ENCODE results near the gene KCNN4. TPM values are rescaled to one million over a fixed set of nuclear protein-coding genes. Genes with fewer than 3 reads are reported as not detected.

KCNN4 gene
- total RNA-seq, 6 experiments from 2014 or later: 0.18 to 1.4 (median 0.27) TPM; not detected in 1

- intact Hi-C loops (cut with DNase I): no loop called here
- Histone ChIP-seq H3K4me1 (no peaks in the 10 kb centered on the region), H3K9me3 (no peaks in the 10 kb centered on the region), H3K4me3 (no peak overlapping the region), H3K27me3 (no peaks in the 10 kb centered on the region), H3K36me3 (no peaks in the 10 kb centered on the region), H3K27ac (no peak overlapping the region)
- ATAC-seq: no peak
- no peak for DNase-seq
- TF ChIP-seq POLR2A (IDR thresholded peaks at IDR 0.05): no peak
- TF ChIP-seq CTCF (IDR thresholded peaks at IDR 0.05): no peak
- WGBS (ENCODE audit: insufficient coverage, low coverage, low lambda C conversion rate, missing lambda C conversion rate): 10% methylated on average over 3 of the region's 3 CpGs
These were observed 9.8 kb upstream of the KCNN4 start for GRCh38 chr19:43790587-43790986.

- Histone ChIP-seq H3K4me3 (no peak overlapping the region), H3K27ac (no peak overlapping the region), H3K4me1 (no peaks in the 10 kb centered on the region), H3K36me3 (no peaks in the 10 kb centered on the region), H3K27me3 (no peaks in the 10 kb centered on the region), H3K9me3 (no peaks in the 10 kb centered on the region)
- TF ChIP-seq CTCF (IDR thresholded peaks at IDR 0.05) (no peak), POLR2A (IDR thresholded peaks at IDR 0.05) (no peak)
- ATAC-seq: no peak
- intact Hi-C loops (cut with DNase I): no loop called here
- no peak for DNase-seq
- WGBS (ENCODE audit: insufficient coverage, low coverage, low lambda C conversion rate, missing lambda C conversion rate): 2% methylated on average over 3 of the region's 3 CpGs
These were observed 8.3 kb upstream of the KCNN4 start for GRCh38 chr19:43789029-43789428.

- DNase-seq (no peak), ATAC-seq (no peak)
- Histone ChIP-seq H3K4me1 (no peaks in the 10 kb centered on the region), H3K36me3 (no peaks in the 10 kb centered on the region), H3K4me3 (no peak overlapping the region), H3K9me3 (no peaks in the 10 kb centered on the region), H3K27me3 (no peaks in the 10 kb centered on the region), H3K27ac (no peak overlapping the region)
- TF ChIP-seq POLR2A (IDR thresholded peaks at IDR 0.05) (no peak), CTCF (IDR thresholded peaks at IDR 0.05) (no peak)
- WGBS (ENCODE audit: insufficient coverage, low coverage, low lambda C conversion rate, missing lambda C conversion rate): 33% methylated on average over 1 of the region's 1 CpG
- intact Hi-C loops (cut with DNase I): no loop called here
These were observed 5.9 kb upstream of the KCNN4 start for GRCh38 chr19:43786665-43787064.

GRCh38 chr19:43784981-43785808 lies 4.4 kb upstream of the KCNN4 start:
- intact Hi-C loops (cut with DNase I): loop anchor here in 1 of 2 donors (5.0 kb wide), 1 partner anchor 38 kb away; no protein-coding TSS in a partner anchor
- Histone ChIP-seq H3K4me1 (no peaks in the 10 kb centered on the region), H3K9me3 (no peaks in the 10 kb centered on the region), H3K27ac (no peak overlapping the region), H3K27me3 (no peaks in the 10 kb centered on the region), H3K36me3 (no peaks in the 10 kb centered on the region), H3K4me3 (no peak overlapping the region)
- DNase-seq (peak in 2 of 3 donors; percentile 49 to 58), ATAC-seq (peak; percentile 81 to 93 (median 90))
- 3% methylated on average over 6 of the region's 10 CpGs for WGBS (ENCODE audit: insufficient coverage, low coverage, low lambda C conversion rate, missing lambda C conversion rate)
- no peak for TF ChIP-seq POLR2A (IDR thresholded peaks at IDR 0.05)
- TF ChIP-seq CTCF (IDR thresholded peaks at IDR 0.05): peak; percentile 86 to 97 (median 90)
